SJSA1 (cell line): ENCODE results near the gene DNER. TPM values are rescaled to one million over a fixed set of nuclear protein-coding genes. Genes with fewer than 3 reads are reported as not detected.

Source experiments
- DNase-seq, 2 experiments: peaks; one replicate each; pipeline ENCODE4 v3.0.0-alpha.2; 2015 to 2020; ENCODE audit warnings: low spot score in 2 of 2, low read depth in 1 of 2
- H3K27ac ChIP-seq: fragments of 250-450 bp; sonication (Bioruptor Pico); 2 replicates; pipeline ENCODE4 v1.5.1; 2020; ENCODE audit warnings: mild to moderate bottlenecking, moderate library complexity
- H3K27me3 ChIP-seq: fragments of 250-450 bp; sonication (Bioruptor Pico); replicated peaks from 2 replicates; pipeline ENCODE4 v1.5.1; 2020; ENCODE audit warnings: mild to moderate bottlenecking, moderate library complexity
- H3K36me3 ChIP-seq: fragments of 250-450 bp; sonication (Bioruptor Pico); 2 replicates; pipeline ENCODE4 v1.5.1; 2020; ENCODE audit warnings: mild to moderate bottlenecking
- H3K4me1 ChIP-seq: fragments of 250-450 bp; sonication (Bioruptor Pico); replicated peaks from 2 replicates; pipeline ENCODE4 v1.6.1; 2021; ENCODE audit warnings: mild to moderate bottlenecking
- H3K4me3 ChIP-seq: fragments of 250-450 bp; sonication (Bioruptor Pico); 2 replicates; pipeline ENCODE4 v1.5.1; 2020; ENCODE audit warnings: mild to moderate bottlenecking
- H3K9me3 ChIP-seq: fragments of 250-450 bp; sonication (Bioruptor Pico); replicated peaks from 2 replicates; pipeline ENCODE4 v1.5.1; 2020; ENCODE audit warnings: mild to moderate bottlenecking
- total RNA-seq: library from RNA; depleted of rRNA; stranded (reverse); fragments of >200 nt; shearing (Covaris generic); gene quantifications from 2 replicates; pipeline ENCODE4 v1.2.3, GENCODE V29; 2014

DNER gene
- total RNA-seq, 1 experiment from 2014 or later, result 0.05 TPM

GRCh38 chr2:229488232-229488631, 226.1 kb downstream of the DNER start:
- Histone ChIP-seq H3K27ac (no peak overlapping the region), H3K4me1 (no peaks in the 10 kb centered on the region), H3K27me3 (0 out of 2 replicates have a peak, but pooled peaks cover 2% of the 10 kb centered on the region), H3K9me3 (no peaks in the 10 kb centered on the region), H3K4me3 (no peak overlapping the region), H3K36me3 (no peaks in the 10 kb centered on the region)
- DNase-seq, result no peak

GRCh38 chr2:229486673-229487072, 227.7 kb downstream of the DNER start:
- Histone ChIP-seq H3K27me3 (0 out of 2 replicates have a peak, but pooled peaks cover 2% of the 10 kb centered on the region), H3K27ac (no peak overlapping the region), H3K36me3 (no peaks in the 10 kb centered on the region), H3K4me1 (no peaks in the 10 kb centered on the region), H3K9me3 (no peaks in the 10 kb centered on the region), H3K4me3 (no peak overlapping the region)
- no peak for DNase-seq

GRCh38 chr2:229485857-229486256, 228.5 kb downstream of the DNER start:
- no peak for DNase-seq
- Histone ChIP-seq H3K4me3 (no peak overlapping the region), H3K4me1 (no peaks in the 10 kb centered on the region), H3K36me3 (no peaks in the 10 kb centered on the region), H3K9me3 (no peaks in the 10 kb centered on the region), H3K27me3 (0 out of 2 replicates have a peak, but pooled peaks cover 2% of the 10 kb centered on the region), H3K27ac (no peak overlapping the region)

GRCh38 chr2:229477269-229477755, 237.0 kb downstream of the DNER start:
- H3K27ac ChIP-seq, result no peak overlapping the region
- H3K9me3 ChIP-seq, result no peaks in the 10 kb centered on the region
- peaks cover 4% of the 10 kb centered on the region; the same call in 1 of the 2 replicates for H3K27me3 ChIP-seq
- no peak overlapping the region for H3K4me3 ChIP-seq
- no peak for DNase-seq
- H3K36me3 ChIP-seq, result no peaks in the 10 kb centered on the region
- H3K4me1 ChIP-seq, result no peaks in the 10 kb centered on the region

- no peak for DNase-seq
- Histone ChIP-seq H3K4me3 (no peak overlapping the region), H3K36me3 (no peaks in the 10 kb centered on the region), H3K9me3 (no peaks in the 10 kb centered on the region), H3K27ac (no peak overlapping the region), H3K4me1 (no peaks in the 10 kb centered on the region), H3K27me3 (peaks cover 7% of the 10 kb centered on the region; the same call in 1 of the 2 replicates)
Observed at GRCh38 chr2:229475778-229476177, 238.6 kb downstream of the DNER start.

- Histone ChIP-seq H3K4me3 (no peak overlapping the region), H3K36me3 (no peaks in the 10 kb centered on the region), H3K27me3 (peaks cover 10% of the 10 kb centered on the region), H3K27ac (no peak overlapping the region), H3K4me1 (no peaks in the 10 kb centered on the region), H3K9me3 (no peaks in the 10 kb centered on the region)
- DNase-seq, result no peak
Observed at GRCh38 chr2:229474125-229474524, 240.2 kb downstream of the DNER start.

- H3K27ac ChIP-seq, result no peak overlapping the region
- peaks cover 6% of the 10 kb centered on the region for H3K27me3 ChIP-seq
- H3K9me3 ChIP-seq, result no peaks in the 10 kb centered on the region
- DNase-seq, result no peak
- no peaks in the 10 kb centered on the region for H3K4me1 ChIP-seq
- H3K36me3 ChIP-seq, result no peaks in the 10 kb centered on the region
- H3K4me3 ChIP-seq, result no peak overlapping the region
Observed at GRCh38 chr2:229470781-229471180, 243.6 kb downstream of the DNER start.

- Histone ChIP-seq H3K27ac (no peak overlapping the region), H3K27me3 (peaks cover 6% of the 10 kb centered on the region; the same call in 1 of the 2 replicates), H3K4me3 (no peak overlapping the region), H3K9me3 (no peaks in the 10 kb centered on the region), H3K4me1 (no peaks in the 10 kb centered on the region), H3K36me3 (no peaks in the 10 kb centered on the region)
- DNase-seq, result no peak
Observed at GRCh38 chr2:229467783-229468182, 246.6 kb downstream of the DNER start.

GRCh38 chr2:229463841-229464346, 250.5 kb downstream of the DNER start:
- Histone ChIP-seq H3K4me1 (no peaks in the 10 kb centered on the region), H3K4me3 (no peak overlapping the region), H3K36me3 (no peaks in the 10 kb centered on the region), H3K9me3 (no peaks in the 10 kb centered on the region), H3K27me3 (no peaks in the 10 kb centered on the region; the same call in none of the 2 replicates), H3K27ac (no peak overlapping the region)
- no peak for DNase-seq

- Histone ChIP-seq H3K4me1 (no peaks in the 10 kb centered on the region), H3K4me3 (no peak overlapping the region)
- DNase-seq, result no peak
Observed at GRCh38 chr2:229462112-229462511, 252.2 kb downstream of the DNER start.

GRCh38 chr2:229456091-229456490, 258.3 kb downstream of the DNER start:
- no peaks in the 10 kb centered on the region for H3K36me3 ChIP-seq
- no peaks in the 10 kb centered on the region for H3K9me3 ChIP-seq
- no peak overlapping the region for H3K27ac ChIP-seq
- no peak overlapping the region for H3K4me3 ChIP-seq
- no peaks in the 10 kb centered on the region; the same call in 1 of the 2 replicates for H3K27me3 ChIP-seq
- DNase-seq, result no peak
- peaks cover 12% of the 10 kb centered on the region for H3K4me1 ChIP-seq

More at GRCh38 chr2:229462112-229462511, 252.2 kb downstream of the DNER start:
- H3K36me3 ChIP-seq, result no peaks in the 10 kb centered on the region
- no peaks in the 10 kb centered on the region; the same call in 1 of the 2 replicates for H3K27me3 ChIP-seq
- no peak overlapping the region for H3K27ac ChIP-seq
- H3K9me3 ChIP-seq, result no peaks in the 10 kb centered on the region

- H3K4me3 ChIP-seq, result no peak overlapping the region
- no peaks in the 10 kb centered on the region for H3K27me3 ChIP-seq
- H3K27ac ChIP-seq, result peak overlapping the region; percentile 54
- peak in 1 of 2 experiments; percentile 45 for DNase-seq
- no peaks in the 10 kb centered on the region for H3K9me3 ChIP-seq
- peaks cover 12% of the 10 kb centered on the region for H3K4me1 ChIP-seq
- no peaks in the 10 kb centered on the region for H3K36me3 ChIP-seq
Observed at GRCh38 chr2:229454934-229455631, 259.3 kb downstream of the DNER start.

GRCh38 chr2:229453230-229453629, 261.1 kb downstream of the DNER start:
- H3K27me3 ChIP-seq, result no peaks in the 10 kb centered on the region
- H3K36me3 ChIP-seq, result no peaks in the 10 kb centered on the region
- no peak for DNase-seq
- H3K9me3 ChIP-seq, result no peaks in the 10 kb centered on the region
- no peak overlapping the region for H3K4me3 ChIP-seq
- H3K27ac ChIP-seq, result no peak overlapping the region
- peaks cover 12% of the 10 kb centered on the region for H3K4me1 ChIP-seq

GRCh38 chr2:229451852-229452251, 262.5 kb downstream of the DNER start:
- H3K27ac ChIP-seq, result no peak overlapping the region
- no peak for DNase-seq
- H3K4me1 ChIP-seq, result peaks cover 12% of the 10 kb centered on the region
- H3K9me3 ChIP-seq, result no peaks in the 10 kb centered on the region
- H3K4me3 ChIP-seq, result no peak overlapping the region
- no peaks in the 10 kb centered on the region for H3K36me3 ChIP-seq
- H3K27me3 ChIP-seq, result no peaks in the 10 kb centered on the region
